ENCODE data around the gene AMOTL2.

- TF ChIP-seq GABPA (IDR thresholded peaks at IDR 0.05; ENCODE audit: low read depth) (no peak), CTCF (IDR thresholded peaks at IDR 0.05; ENCODE audit: insufficient read depth, low read length) (no peak), POLR2AphosphoS5 (IDR thresholded peaks at IDR 0.05; ENCODE audit: low read depth) (no peak)
- TF ChIP-seq, protein P1, sequence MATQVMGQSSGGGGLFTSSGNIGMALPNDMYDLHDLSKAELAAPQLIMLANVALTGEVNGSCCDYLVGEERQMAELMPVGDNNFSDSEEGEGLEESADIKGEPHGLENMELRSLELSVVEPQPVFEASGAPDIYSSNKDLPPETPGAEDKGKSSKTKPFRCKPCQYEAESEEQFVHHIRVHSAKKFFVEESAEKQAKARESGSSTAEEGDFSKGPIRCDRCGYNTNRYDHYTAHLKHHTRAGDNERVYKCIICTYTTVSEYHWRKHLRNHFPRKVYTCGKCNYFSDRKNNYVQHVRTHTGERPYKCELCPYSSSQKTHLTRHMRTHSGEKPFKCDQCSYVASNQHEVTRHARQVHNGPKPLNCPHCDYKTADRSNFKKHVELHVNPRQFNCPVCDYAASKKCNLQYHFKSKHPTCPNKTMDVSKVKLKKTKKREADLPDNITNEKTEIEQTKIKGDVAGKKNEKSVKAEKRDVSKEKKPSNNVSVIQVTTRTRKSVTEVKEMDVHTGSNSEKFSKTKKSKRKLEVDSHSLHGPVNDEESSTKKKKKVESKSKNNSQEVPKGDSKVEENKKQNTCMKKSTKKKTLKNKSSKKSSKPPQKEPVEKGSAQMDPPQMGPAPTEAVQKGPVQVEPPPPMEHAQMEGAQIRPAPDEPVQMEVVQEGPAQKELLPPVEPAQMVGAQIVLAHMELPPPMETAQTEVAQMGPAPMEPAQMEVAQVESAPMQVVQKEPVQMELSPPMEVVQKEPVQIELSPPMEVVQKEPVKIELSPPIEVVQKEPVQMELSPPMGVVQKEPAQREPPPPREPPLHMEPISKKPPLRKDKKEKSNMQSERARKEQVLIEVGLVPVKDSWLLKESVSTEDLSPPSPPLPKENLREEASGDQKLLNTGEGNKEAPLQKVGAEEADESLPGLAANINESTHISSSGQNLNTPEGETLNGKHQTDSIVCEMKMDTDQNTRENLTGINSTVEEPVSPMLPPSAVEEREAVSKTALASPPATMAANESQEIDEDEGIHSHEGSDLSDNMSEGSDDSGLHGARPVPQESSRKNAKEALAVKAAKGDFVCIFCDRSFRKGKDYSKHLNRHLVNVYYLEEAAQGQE (IDR thresholded peaks at IDR 0.05; ENCODE audit: insufficient replicate concordance, low read depth): no peak
These were observed 9.1 kb downstream of the AMOTL2 start for GRCh38 chr3:134364936-134365765.

All from HL-60 (cell line).